Measurements from ENCODE around the gene ZFC3H1. TPM values are rescaled to one million over a fixed set of nuclear protein-coding genes. Genes with fewer than 3 reads are reported as not detected.

Gene ZFC3H1
- polyA plus RNA-seq, 3 donors = 51.0 to 80.5 (median 73.7) TPM

GRCh38 chr12:71685914-71686657 is 22.4 kb upstream of the ZFC3H1 start, which contains the start of gene TMEM19:
Gene TMEM19, plus strand, starts transcription at chr12:71686082. Its CDS starts 599 bp downstream, at chr12:71686681.
- DNase-seq = peak; percentile 86

GRCh38 chr12:71685312-71685906 is 21.8 kb upstream of the ZFC3H1 start:
- DNase-seq = no peak

DNA sequence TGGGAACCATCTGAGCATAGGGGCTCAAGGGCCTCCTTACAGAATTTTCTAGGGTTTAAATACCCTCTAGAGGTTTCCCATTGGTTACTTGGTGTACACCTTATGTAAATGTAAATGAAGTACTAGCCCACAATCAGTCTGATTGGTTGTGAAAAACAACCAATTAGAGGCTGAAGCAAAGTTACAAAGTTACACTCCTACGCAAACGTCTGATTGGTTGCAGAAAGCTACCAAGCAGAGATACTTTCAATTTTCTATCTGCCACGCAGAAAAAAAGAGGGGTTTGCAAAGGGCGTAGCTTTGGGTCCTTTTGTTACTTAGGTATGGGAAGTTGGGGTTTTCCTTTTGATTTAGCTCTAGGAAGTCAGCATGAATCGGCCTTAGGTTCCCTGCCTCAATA is 20.4 kb upstream of the ZFC3H1 start:
- no peak for DNase-seq

GRCh38 chr12:71683633-71684032 is 20.0 kb upstream of the ZFC3H1 start:
- DNase-seq = no peak

- DNase-seq = no peak
These were observed 18.8 kb upstream of the ZFC3H1 start for GRCh38 chr12:71682466-71682865.

GRCh38 chr12:71671816-71672215 is 8.2 kb upstream of the ZFC3H1 start:
- DNase-seq = no peak

DNA sequence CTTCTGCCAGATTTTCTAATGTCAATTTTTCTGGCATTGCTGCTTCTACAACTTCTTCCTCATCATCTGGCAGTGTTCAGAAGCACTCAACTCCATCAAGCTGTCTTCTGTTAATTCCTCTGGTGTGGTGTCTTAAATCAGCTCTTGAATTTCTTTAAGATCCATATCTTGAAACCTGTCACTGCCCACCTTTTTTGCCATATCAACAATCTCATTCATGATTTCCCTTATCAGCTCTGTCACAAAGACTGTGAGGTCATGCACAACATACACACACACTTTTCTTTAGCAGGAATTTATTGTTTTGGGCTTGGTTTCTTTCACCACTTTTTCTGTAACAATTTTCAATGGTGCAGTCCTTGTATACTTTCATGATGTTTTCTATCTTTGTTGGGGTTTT is 7.7 kb upstream of the ZFC3H1 start:
- DNase-seq = no peak

DNA sequence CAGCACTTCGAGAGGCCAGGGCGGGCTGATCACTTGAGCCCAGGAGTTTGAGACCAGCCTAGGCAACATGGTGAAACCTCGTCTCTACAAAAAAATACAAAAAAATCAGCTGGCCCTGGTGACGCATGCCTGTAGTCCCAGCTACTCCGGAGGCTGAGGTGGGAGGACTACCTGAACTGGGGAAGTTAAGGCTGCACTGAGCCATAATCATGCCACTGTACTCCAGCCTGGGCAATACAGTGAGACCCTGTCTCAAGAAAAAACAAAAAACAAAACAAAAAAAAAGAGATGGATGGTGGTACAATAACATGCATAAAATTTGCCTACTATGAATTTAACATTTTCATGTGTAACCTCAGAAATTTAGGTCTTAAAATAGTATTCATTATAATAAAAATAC is 2.6 kb upstream of the ZFC3H1 start:
- DNase-seq = no peak

- peak; percentile 20 for DNase-seq
These were observed 1.4 kb upstream of the ZFC3H1 start for GRCh38 chr12:71665090-71665463.

DNA sequence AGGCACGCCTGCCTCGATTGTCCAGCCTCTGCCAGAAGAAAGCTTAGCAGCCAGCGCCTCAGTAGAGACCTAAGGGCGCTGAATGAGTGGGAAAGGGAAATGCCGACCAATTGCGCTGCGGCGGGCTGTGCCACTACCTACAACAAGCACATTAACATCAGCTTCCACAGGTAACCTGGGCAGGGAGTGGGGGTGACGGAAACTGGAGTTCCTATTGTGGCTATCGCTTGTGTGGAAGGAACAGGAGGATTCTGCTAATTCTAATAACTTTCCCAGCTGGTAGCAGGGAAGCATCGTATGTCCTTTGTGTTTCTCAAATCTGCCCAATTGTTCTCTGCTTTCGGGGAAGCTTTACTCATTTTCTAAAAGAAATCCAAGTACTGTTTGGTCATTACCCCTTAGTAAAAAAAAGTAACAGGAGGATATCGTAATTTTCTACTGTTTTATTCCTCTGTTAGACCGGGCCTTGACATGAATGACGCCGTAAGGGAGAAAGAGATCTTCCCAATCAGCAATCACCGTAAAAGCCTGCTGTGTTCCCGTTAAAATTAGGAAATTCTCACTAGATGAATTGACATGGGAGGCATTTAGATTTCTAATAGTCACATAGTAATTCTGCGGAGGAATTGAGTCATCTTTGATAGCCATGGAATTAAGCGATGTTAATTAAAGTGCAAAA is 902 bp upstream of the ZFC3H1 start:
- DNase-seq = peak; percentile 10

DNA sequence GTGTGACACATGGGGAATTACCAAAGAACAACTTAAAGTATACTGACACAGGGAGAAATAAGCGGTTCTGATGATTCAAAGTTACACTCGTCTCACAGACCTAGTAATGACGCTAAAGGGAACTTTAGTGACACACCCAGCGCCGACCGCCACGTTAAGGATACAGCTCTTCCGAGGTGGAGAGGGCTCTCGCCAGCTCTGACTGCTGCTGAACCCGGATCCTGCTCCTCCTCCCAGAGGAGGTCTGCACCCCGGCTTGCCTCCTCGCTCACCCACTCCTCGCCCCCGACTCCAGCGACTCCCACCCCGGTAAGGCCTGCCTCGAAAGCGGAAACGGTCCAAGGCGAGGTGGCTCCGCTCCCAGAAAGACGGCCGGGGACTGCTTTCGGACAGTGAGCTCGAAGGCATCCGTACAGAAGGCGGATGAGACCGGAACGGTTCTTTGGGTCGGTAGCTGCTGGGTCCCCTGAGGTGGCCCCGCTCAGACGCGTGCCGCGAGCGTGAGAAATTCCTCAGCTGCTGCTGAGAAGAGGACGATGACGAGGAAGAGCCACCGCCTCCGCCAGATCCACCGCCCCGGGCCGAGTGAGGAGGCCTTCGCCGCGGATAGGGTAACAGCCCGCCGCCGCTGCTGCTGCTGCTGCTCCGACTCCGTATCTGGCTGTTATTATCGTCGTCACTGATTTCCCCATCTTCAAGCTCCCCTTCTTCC is 643 bp downstream of the ZFC3H1 start:
- peak; percentile 56 for DNase-seq

GRCh38 chr12:71661977-71662530 is 1.6 kb downstream of the ZFC3H1 start:
- no peak for DNase-seq

GRCh38 chr12:71656740-71657139 is 6.9 kb downstream of the ZFC3H1 start:
- no peak for DNase-seq

DNA sequence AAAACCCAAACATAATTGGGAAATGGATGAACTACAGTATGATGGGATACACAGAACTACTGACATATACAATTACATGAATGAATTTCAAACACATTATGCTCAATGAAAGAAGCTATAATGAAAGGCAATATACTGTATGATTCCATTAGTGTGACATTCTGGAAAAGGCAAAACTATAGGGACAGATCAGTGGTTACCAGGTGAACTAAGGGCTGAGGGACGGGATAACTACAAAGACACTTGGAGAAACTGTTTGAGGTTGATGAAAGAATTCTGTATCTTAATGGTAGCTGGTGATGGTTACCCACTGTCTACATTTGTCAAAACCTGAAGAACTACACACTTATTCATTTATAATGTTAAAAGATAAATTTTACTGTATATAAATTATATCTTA is 7.7 kb downstream of the ZFC3H1 start:
- no peak for DNase-seq

DNA sequence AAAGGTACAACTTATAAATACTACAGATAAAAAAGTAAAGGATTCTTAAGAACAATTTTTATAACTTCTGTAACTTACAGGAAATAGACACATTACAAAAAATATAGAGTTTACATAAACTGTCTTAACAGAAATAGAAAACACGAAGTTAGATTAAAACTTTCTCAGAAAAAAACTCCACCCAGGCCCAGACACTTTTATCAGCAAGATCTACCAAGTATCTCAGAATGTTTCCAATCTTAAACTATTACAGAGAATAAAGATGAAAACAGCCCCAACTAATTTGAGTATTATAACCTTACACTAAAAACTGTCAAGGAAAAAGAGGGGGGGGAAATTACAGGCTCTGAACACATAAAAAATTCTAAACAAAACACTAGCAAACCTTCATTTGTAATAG is 8.2 kb downstream of the ZFC3H1 start:
- no peak for DNase-seq

- no peak for DNase-seq
These were observed 9.4 kb downstream of the ZFC3H1 start for GRCh38 chr12:71654200-71654599.

- no peak for DNase-seq
These were observed 10.5 kb downstream of the ZFC3H1 start for GRCh38 chr12:71653137-71653536.

DNA sequence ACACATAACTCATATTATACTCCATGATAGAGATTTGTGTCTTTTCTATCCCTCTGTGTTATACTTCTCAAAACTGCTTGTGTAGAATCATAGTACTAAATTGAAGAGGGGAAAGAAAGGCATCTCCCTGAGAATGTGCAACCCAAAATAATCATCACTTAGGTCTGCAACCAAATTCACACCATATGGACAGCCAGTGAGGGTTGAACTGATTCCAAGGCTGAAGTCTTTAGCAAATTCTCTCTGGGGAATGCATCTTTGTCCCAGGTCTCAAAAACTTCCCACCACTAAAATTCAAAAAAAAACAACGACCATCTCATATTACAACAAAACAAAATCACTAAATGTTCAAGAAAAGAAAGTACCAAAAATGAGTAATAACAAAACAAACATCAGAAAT is 11.0 kb downstream of the ZFC3H1 start:
- DNase-seq = no peak

DNA sequence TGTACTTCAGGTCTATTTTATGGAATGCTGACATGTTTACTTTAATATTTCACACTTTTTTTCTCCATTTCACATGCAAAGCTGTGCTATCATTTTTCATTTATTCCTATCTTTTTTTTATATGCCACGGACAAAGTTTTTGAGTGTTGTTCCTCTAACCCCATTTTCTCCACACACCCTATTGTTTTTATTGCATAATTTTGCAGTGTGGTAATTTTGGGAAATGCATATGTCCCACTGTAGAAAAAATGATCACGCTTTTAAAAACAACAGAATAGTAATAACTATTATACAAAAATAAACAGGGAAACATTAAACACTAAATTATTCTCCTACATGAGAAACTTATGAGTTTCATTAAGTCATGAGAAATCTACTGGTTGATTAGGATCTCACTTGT is 14.2 kb downstream of the ZFC3H1 start:
- no peak for DNase-seq

DNA sequence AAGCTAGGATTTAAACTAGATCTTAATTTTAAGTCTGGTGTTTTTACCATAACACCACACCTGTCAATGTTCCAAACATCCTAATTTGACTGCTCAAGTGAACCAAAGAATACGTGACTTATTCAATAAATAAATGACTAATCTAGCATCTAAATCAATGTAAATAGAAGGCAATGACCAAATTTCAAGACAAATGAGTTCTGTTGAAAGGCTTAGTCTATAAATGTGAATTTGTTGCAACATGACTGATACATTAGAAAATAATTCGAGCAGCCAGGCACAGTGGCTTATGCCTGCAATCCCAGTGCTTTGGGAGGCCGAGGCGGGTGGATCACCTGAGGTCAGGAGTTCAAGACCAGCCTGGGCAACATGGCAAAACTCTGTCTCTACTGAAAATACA is 15.1 kb downstream of the ZFC3H1 start:
- no peak for DNase-seq

DNA sequence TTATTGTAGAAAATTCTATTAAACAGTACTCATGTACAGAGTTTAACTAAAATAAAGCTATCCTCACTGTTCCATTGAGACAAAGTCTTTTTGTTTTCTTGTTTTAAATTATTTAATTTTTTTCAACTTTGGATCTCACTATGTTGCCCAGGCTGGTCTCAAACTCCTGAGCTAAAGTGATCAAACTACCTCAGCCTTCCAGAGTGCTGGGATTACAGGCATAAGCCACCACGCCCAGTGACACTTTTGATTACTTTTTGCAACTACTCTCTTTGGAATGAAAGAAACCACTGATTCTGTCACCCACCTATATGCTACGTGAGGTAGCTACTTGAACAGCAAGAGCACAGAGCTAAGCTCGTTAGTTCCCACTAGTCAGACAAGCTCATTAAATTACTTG is 17.1 kb downstream of the ZFC3H1 start:
- DNase-seq = no peak

DNA sequence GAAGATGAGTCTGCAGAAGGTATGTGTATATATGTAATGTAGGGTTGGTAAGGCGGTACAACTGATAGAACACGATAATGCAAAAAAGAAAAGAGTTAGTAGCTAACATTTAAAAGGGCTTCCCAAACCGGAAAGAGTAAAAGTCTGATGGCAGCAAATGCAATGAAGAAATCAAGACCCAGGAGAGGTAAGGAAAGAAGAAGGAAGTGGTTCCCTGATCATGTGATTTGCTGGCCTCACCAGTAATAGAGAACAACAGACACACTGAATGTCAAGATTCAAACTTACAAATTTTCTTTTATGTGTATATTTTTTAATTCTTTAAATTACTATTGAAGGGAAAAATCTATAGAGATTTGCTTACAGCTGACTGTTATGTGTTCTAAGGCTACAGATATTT is 18.4 kb downstream of the ZFC3H1 start:
- DNase-seq = no peak

All from renal pelvis (tissue), 4 donors.